ENCODE data around the gene SPAG16.

DNA sequence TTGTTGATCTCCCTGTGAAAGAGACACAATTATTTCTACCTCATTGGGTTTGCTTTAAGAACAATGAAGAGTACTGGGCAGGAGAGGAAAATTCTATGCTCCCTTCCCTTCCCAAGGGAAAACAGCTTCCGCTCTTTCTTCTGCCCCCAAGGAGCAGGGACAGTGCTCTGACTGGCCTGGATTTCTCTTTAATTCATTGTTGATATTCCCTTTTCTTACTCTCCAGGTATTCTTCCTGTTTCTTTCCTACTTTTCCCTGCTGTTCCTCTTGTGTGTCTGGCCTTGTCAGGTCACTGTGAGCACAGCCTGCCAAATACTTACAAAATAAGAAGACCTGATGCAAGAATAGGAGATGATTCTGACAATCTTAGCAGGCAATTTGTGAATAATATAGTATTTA is 49.6 kb upstream of the SPAG16 start:
- TF ChIP-seq CTCF (IDR thresholded peaks at IDR 0.05) = no peak
- TF ChIP-seq POLR2A (IDR thresholded peaks at IDR 0.05) = no peak

Data from heart left ventricle (tissue), 13 donors.